HepG2 (cell line): ENCODE data around the gene ZNF174. TPM values are rescaled to one million over a fixed set of nuclear protein-coding genes. Genes with fewer than 3 reads are reported as not detected.
A peak's percentile ranks its signal among the peaks of the same experiment; 100 is the strongest.

Source experiments
- KLF16 ChIP-seq, 2 experiments: sonication (generic) in 1 of 2; formaldehyde crosslinking in 1 of 2; IDR thresholded peaks; 2 replicates each; pipeline versions ENCODE4 v1.6.1 to v1.8.0; 2016 to 2023; ENCODE audit warnings: missing genetic modification reagents in 2 of 2, missing compliant biosample characterization in 1 of 2
- NFAT5 ChIP-seq: sonication (generic); formaldehyde crosslinking; IDR thresholded peaks from 2 replicates; pipeline ENCODE4 v1.4.0; 2020; ENCODE audit warnings: missing genetic modification reagents
- SALL1 ChIP-seq: sonication (generic); formaldehyde crosslinking; IDR thresholded peaks from 2 replicates; pipeline ENCODE4 v1.8.0; 2022; ENCODE audit warnings: mild to moderate bottlenecking, missing genetic modification reagents
- SAP130 ChIP-seq: IDR thresholded peaks from 2 replicates; pipeline ENCODE4 v1.6.1; 2016; ENCODE audit warnings: low read depth
- ZBTB20 ChIP-seq: sonication (generic); formaldehyde crosslinking; IDR thresholded peaks from 2 replicates; pipeline ENCODE4 v1.8.1; 2023; ENCODE audit warnings: missing genetic modification reagents, low read depth, mild to moderate bottlenecking, borderline replicate concordance
- ZNF124 ChIP-seq: sonication (generic); formaldehyde crosslinking; IDR thresholded peaks from 2 replicates; pipeline ENCODE4 v1.4.0; 2020; ENCODE audit warnings: missing genetic modification reagents
- ZNF281 ChIP-seq: sonication (generic); formaldehyde crosslinking; IDR thresholded peaks from 2 replicates; pipeline ENCODE4 v1.4.0; 2020; ENCODE audit warnings: missing genetic modification reagents, borderline replicate concordance
- ZNF609 ChIP-seq: sonication (generic); formaldehyde crosslinking; IDR thresholded peaks from 2 replicates; pipeline ENCODE4 v1.4.0; 2020; ENCODE audit warnings: mild to moderate bottlenecking, missing genetic modification reagents, borderline replicate concordance
- ZNF792 ChIP-seq: IDR thresholded peaks from 2 replicates; pipeline ENCODE4 v1.6.1; 2016
- ZNF850 ChIP-seq: sonication (generic); formaldehyde crosslinking; conservative IDR thresholded peaks from 2 replicates; pipeline ENCODE4 v1.9.0; 2021; ENCODE audit warnings: mild to moderate bottlenecking, missing genetic modification reagents
- polyA plus RNA-seq, 8 experiments: library from polyadenylated mRNA; depleted of rRNA in 3 of 8; stranded (reverse) in 7 of 8; unstranded in 1 of 8; fragments of >200 nt; fragmentation: Illumina TruSeq in 4 of 8; extraction: Trizol in 4 of 8; gene quantifications; 2 replicates each; pipeline versions ENCODE4 v1.2.1 to v1.2.3, GENCODE V29; 2011 to 2016; ENCODE audit warnings: low read depth in 4 of 8, missing spikeins in 1 of 8, mixed read lengths in 1 of 8; ENCODE audit not compliant: insufficient read depth in 1 of 8
- total RNA-seq, 5 experiments: library from RNA; depleted of rRNA; stranded (reverse); fragments of >200 nt; fragmentation: Illumina TruSeq; extraction: Trizol; gene quantifications; 2 replicates each; pipeline ENCODE4 v1.2.3, GENCODE V29; 2016; ENCODE audit warnings: low read depth in 1 of 5

ZNF174 gene
- total and polyA plus RNA-seq, 2 of the 13 experiments (the other 11 are each of a cell fraction or from before 2014, with no cell fraction given), result 8.3 to 10.6 TPM

- 0 out of 2 replicates have a peak, but pooled peaks have one; percentile 66 for TF ChIP-seq NFAT5 (CRISPR knock-in tag)
- TF ChIP-seq ZNF124 (CRISPR knock-in tag), result peak; percentile 60; the same call in 1 of the 2 replicates
- peak; percentile 77 for TF ChIP-seq ZNF281 (CRISPR knock-in tag)
- TF ChIP-seq SAP130, result peak; percentile 89
- peak; percentile 34; the same call in 1 of the 2 replicates for TF ChIP-seq ZNF609 (CRISPR knock-in tag)
- peak in 1 of 2 experiments; percentile 93; a peak in 2 of 4 replicates for TF ChIP-seq KLF16 (CRISPR knock-in tag; IDR thresholded peaks at IDR 0.05)
- peak; percentile 67; the same call in 1 of the 2 replicates for TF ChIP-seq ZBTB20
- TF ChIP-seq SALL1 (CRISPR knock-in tag), result peak; percentile 66
- TF ChIP-seq ZNF792, result peak; percentile 82
- no peak for TF ChIP-seq ZNF850 (CRISPR knock-in tag)
Observed at GRCh38 chr16:3400779-3401688, at the start of gene ZNF174, which contains the start of gene ZSCAN32 (continued).
